ENCODE results near the gene ACTR6.

DNA sequence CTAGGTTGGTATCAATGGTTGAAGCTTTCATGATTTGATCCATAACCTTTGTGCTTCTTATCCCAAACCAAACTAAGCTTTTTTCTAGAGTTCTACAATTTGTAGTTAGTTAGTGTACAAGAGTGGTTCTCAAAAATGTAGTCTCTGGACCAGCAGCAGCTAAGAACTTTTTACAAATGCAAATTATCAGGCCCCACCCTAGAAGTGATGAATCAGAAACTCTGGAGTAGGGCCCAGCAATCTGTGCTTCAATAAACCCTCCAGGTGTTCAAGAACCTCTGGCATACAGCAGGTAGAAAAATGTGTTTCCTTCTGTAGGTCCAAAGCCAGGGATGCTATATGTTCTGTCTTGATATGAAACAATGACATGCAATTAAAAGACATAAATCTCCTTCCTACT is 26.1 kb upstream of the ACTR6 start:
- TF ChIP-seq, protein P1, sequence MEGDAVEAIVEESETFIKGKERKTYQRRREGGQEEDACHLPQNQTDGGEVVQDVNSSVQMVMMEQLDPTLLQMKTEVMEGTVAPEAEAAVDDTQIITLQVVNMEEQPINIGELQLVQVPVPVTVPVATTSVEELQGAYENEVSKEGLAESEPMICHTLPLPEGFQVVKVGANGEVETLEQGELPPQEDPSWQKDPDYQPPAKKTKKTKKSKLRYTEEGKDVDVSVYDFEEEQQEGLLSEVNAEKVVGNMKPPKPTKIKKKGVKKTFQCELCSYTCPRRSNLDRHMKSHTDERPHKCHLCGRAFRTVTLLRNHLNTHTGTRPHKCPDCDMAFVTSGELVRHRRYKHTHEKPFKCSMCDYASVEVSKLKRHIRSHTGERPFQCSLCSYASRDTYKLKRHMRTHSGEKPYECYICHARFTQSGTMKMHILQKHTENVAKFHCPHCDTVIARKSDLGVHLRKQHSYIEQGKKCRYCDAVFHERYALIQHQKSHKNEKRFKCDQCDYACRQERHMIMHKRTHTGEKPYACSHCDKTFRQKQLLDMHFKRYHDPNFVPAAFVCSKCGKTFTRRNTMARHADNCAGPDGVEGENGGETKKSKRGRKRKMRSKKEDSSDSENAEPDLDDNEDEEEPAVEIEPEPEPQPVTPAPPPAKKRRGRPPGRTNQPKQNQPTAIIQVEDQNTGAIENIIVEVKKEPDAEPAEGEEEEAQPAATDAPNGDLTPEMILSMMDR (IDR thresholded peaks at IDR 0.05; ENCODE audit: insufficient read depth, low read depth, low read length), result no peak
- TF ChIP-seq EZH2 (IDR thresholded peaks at IDR 0.05; ENCODE audit: insufficient read depth, low read length), result no peak
